Heart right ventricle (tissue), 16 donors: ENCODE results near the gene CPLANE1. TPM values are rescaled to one million over a fixed set of nuclear protein-coding genes. Genes with fewer than 3 reads are reported as not detected.

Experiments used
- ATAC-seq, 8 donors: fragments of 200-7000 bp; cut with Tn5 transposase; one replicate each; pipeline ENCODE4 v1.9.1; 2020; ENCODE audit warnings: mild to moderate bottlenecking in 8 of 8, moderate library complexity in 8 of 8, moderate number of reproducible peaks in 1 of 8
- DNase-seq, 2 donors: peaks; one replicate each; pipeline ENCODE4 v3.0.0-alpha.2; 2020
- H3K27ac ChIP-seq, 10 donors: fragments of 200-600 bp; sonication (generic) in 2 of 10; one replicate each; pipeline versions ENCODE4 v1.5.0 to v1.8.0; 2020 to 2022; ENCODE audit warnings: mild to moderate bottlenecking in 3 of 10
- H3K27me3 ChIP-seq, 7 donors: fragments of 200-600 bp; one replicate each; pipeline ENCODE4 v1.8.0; 2021 to 2022; ENCODE audit warnings: mild to moderate bottlenecking in 2 of 7
- H3K36me3 ChIP-seq, 9 donors: fragments of 200-600 bp; sonication (generic) in 1 of 9; one replicate each; pipeline versions ENCODE4 v1.5.0 to v1.8.0; 2020 to 2022; ENCODE audit warnings: mild to moderate bottlenecking in 2 of 9
- H3K4me1 ChIP-seq, 9 donors: fragments of 200-600 bp; sonication (generic) in 1 of 9; one replicate each; pipeline versions ENCODE4 v1.5.0 to v1.8.0; 2020 to 2022; ENCODE audit warnings: mild to moderate bottlenecking in 4 of 9
- H3K4me3 ChIP-seq, 10 donors: fragments of 200-600 bp; sonication (generic) in 2 of 10; one replicate each; pipeline versions ENCODE4 v1.5.0 to v1.8.0; 2020 to 2022; ENCODE audit warnings: mild to moderate bottlenecking in 7 of 10, moderate library complexity in 2 of 10
- H3K9me3 ChIP-seq, 11 donors: fragments of 200-600 bp in 10 of 11; sonication (generic) in 2 of 11; one replicate each; pipeline versions ENCODE4 v1.5.0 to v1.8.0; 2013 to 2022; ENCODE audit warnings: mild to moderate bottlenecking in 2 of 11, control low read depth in 1 of 11, moderate library complexity in 1 of 11
- CTCF ChIP-seq, 9 donors: fragments of 200-600 bp; sonication (generic) in 2 of 9; IDR thresholded peaks; one replicate each; pipeline versions ENCODE4 v1.5.0 to v1.8.0; 2021 to 2022; ENCODE audit warnings: antibody characterized with exemption in 9 of 9, mild to moderate bottlenecking in 5 of 9, moderate library complexity in 1 of 9
- WGBS, 2 donors: extraction: QIAGEN DNeasy Blood & Tissue Kit; methylation state at CpG; one replicate each; pipeline ENCODE4 v1.1.7; 2013; ENCODE audit warnings: inconsistent platforms in 1 of 2; 5-methylcytosine and 5-hydroxymethylcytosine counted together
- intact Hi-C, 10 donors: fragments of 100-400 bp; cut with DNase I; formaldehyde crosslinking; loops; one replicate each; pipeline versions ENCODE4 v1.11.1 to v1.14.2; 2022
- polyA plus RNA-seq, 2 donors: library from polyadenylated mRNA; stranded (reverse); fragments of 200-250 nt; gene quantifications; one replicate each; pipeline ENCODE4 v1.2.3, GENCODE V29; 2013
- total RNA-seq, 10 donors: library from RNA; stranded (reverse); fragmentation: NEBNext Ultra II Directional in 3 of 10; extraction: Animal tissue kit (Norgen Biotek cat#: 25700) in 3 of 10; gene quantifications; one replicate each; pipeline versions ENCODE4 v1.2.1 to v1.2.4, GENCODE V29; 2021 to 2023
- donor health status: Arrhythmogenic right ventricular cardiomyopathy.
- donor health status: ischemic (EF 13 %, LVEDD 7.1; RV severe dilation, severe dysfunction).
- donor health status: healthy with polysubstance abuse.
- donor health status: DM: no; HTN: yes; CAD: no.
- donor health status: DM: no; HTN: no; CAD: no.
- donor health status: ischemic (EF 25% LVEDD 6.9; RV normal size, moderate dysfunction).
- donor health status: ischemic (EF 25% LVEDD 5.7; RV mildly dilated, moderate dysfunction).
- donor health status: healthy.
- donor health status: DM: yes; HTN: yes; CAD: no.
- donor health status: Ischemic cardiomyopathy.
- donor health status: ischemic (EF 35%, LVEDD 5.7; RV mildly dilated, moderate dysfunction).
- donor health status: nonischemic (EF 11% LVEDD 7.7; RV severe dilation, severe dysfunction).
- donor health status: DM: yes; HTN: yes; CAD: no.
- donor health status: PGD.
- donor health status: ischemic (EF 29% LVEDD 5.4; RV normal size, mild dysfunction).
- donor health status: nonischemic (EF 23%, LVEDD 6.1; RV moderate dilation, normal function).

Gene CPLANE1
- total and polyA plus RNA-seq, 12 donors: 1.4 to 13.5 (median 9.5) TPM

GRCh38 chr5:37080697-37081096 is 168.5 kb downstream of the CPLANE1 start:
- H3K36me3 ChIP-seq: peaks cover 0 to 50% (median 13%) of the 10 kb centered on the region in 9 donors
- no peak for TF ChIP-seq CTCF (IDR thresholded peaks at IDR 0.05)
- intact Hi-C loops: no loop called here
- no peak for ATAC-seq
- no peaks in the 10 kb centered on the region for H3K9me3 ChIP-seq
- no peaks in the 10 kb centered on the region for H3K4me1 ChIP-seq
- no peak overlapping the region for H3K27ac ChIP-seq
- WGBS, 2 donors: 92 to 96% methylated on average over 3 of the region's 3 CpGs
- no peak for DNase-seq
- H3K4me3 ChIP-seq: no peak overlapping the region
- H3K27me3 ChIP-seq: no peaks in the 10 kb centered on the region

GRCh38 chr5:37077146-37077545 is 172.0 kb downstream of the CPLANE1 start:
- WGBS, 2 donors: 88 to 89% methylated on average over 1 of the region's 1 CpG
- H3K4me1 ChIP-seq: peaks cover 0 to 4% (median 0%) of the 10 kb centered on the region in 9 donors
- no peak overlapping the region for H3K4me3 ChIP-seq
- no peaks in the 10 kb centered on the region for H3K9me3 ChIP-seq
- no peak for TF ChIP-seq CTCF (IDR thresholded peaks at IDR 0.05)
- intact Hi-C loops: no loop called here
- DNase-seq: no peak
- no peak overlapping the region for H3K27ac ChIP-seq
- no peak for ATAC-seq
- H3K36me3 ChIP-seq: peaks cover 0 to 37% (median 13%) of the 10 kb centered on the region in 9 donors
- H3K27me3 ChIP-seq: no peaks in the 10 kb centered on the region

- Histone ChIP-seq H3K27me3 (no peaks in the 10 kb centered on the region), H3K9me3 (no peaks in the 10 kb centered on the region), H3K36me3 (peaks cover 0 to 29% (median 13%) of the 10 kb centered on the region in 9 donors), H3K27ac (no peak overlapping the region), H3K4me1 (peaks cover 0 to 6% (median 0%) of the 10 kb centered on the region in 9 donors), H3K4me3 (no peak overlapping the region)
- 67 to 74% methylated on average over 3 of the region's 3 CpGs for WGBS, 2 donors
- ATAC-seq (no peak), DNase-seq (no peak)
- TF ChIP-seq CTCF (IDR thresholded peaks at IDR 0.05): no peak
- intact Hi-C loops: no loop called here
Measured at GRCh38 chr5:37075399-37075950, 173.7 kb downstream of the CPLANE1 start.

GRCh38 chr5:37071901-37072581 is 177.1 kb downstream of the CPLANE1 start:
- DNase-seq (no peak), ATAC-seq (peak in 1 of 8 donors; percentile 46)
- intact Hi-C loops: no loop called here
- no peak overlapping the region for H3K4me3 ChIP-seq
- no peak overlapping the region for H3K27ac ChIP-seq
- H3K9me3 ChIP-seq: no peaks in the 10 kb centered on the region
- peaks cover 0 to 2% (median 0%) of the 10 kb centered on the region in 9 donors for H3K36me3 ChIP-seq
- peaks cover 0 to 6% (median 0%) of the 10 kb centered on the region in 9 donors for H3K4me1 ChIP-seq
- no peaks in the 10 kb centered on the region for H3K27me3 ChIP-seq
- no peak for TF ChIP-seq CTCF (IDR thresholded peaks at IDR 0.05)
- WGBS, 2 donors: 53 to 68% methylated on average over 1 of the region's 1 CpG
